Mucosa of gallbladder (tissue), 1 donor: Measurements from ENCODE around the gene MLANA. TPM values are rescaled to one million over a fixed set of nuclear protein-coding genes. Genes with fewer than 3 reads are reported as not detected.
A peak's percentile ranks its signal among the peaks of the same experiment; 100 is the strongest.

ENCODE experiments used
- DNase-seq: peaks from one replicate; pipeline ENCODE4 v3.0.0-alpha.2; 2020; ENCODE audit warnings: low spot score
- total RNA-seq: library from RNA; stranded (reverse); gene quantifications from one replicate; pipeline ENCODE4 v1.2.1, GENCODE V29; 2021
- donor health status: DM: no; HTN: no; CAD: no.

Gene MLANA
- total RNA-seq, result not detected

- DNase-seq, result no peak
Measured at GRCh38 chr9:5890641-5891040, at the start of gene MLANA. MLANA (plus strand) TSS chr9:5890889; CDS start chr9:5892475, 1,586 bp downstream.

- DNase-seq, result no peak
Measured at GRCh38 chr9:5841771-5842573, 48.7 kb upstream of the MLANA start.

GRCh38 chr9:5842929-5843793 lies 47.5 kb upstream of the MLANA start:
- DNase-seq, result no peak

- no peak for DNase-seq
Measured at GRCh38 chr9:5843794-5844471, 46.8 kb upstream of the MLANA start.

- DNase-seq, result no peak
Measured at GRCh38 chr9:5845157-5845531, 45.5 kb upstream of the MLANA start.

GRCh38 chr9:5846096-5846495 lies 44.6 kb upstream of the MLANA start:
- no peak for DNase-seq

GRCh38 chr9:5846501-5846921 lies 44.2 kb upstream of the MLANA start:
- no peak for DNase-seq

GRCh38 chr9:5848372-5848882 lies 42.3 kb upstream of the MLANA start:
- DNase-seq, result no peak

GRCh38 chr9:5850724-5851122 lies 40.0 kb upstream of the MLANA start:
- no peak for DNase-seq

GRCh38 chr9:5851445-5851844 lies 39.2 kb upstream of the MLANA start:
- DNase-seq, result no peak

- DNase-seq, result no peak
Measured at GRCh38 chr9:5852987-5853386, 37.7 kb upstream of the MLANA start.

- DNase-seq, result no peak
Measured at GRCh38 chr9:5853617-5854016, 37.1 kb upstream of the MLANA start.

- DNase-seq, result no peak
Measured at GRCh38 chr9:5854063-5854790, 36.5 kb upstream of the MLANA start.

GRCh38 chr9:5857928-5858327 lies 32.8 kb upstream of the MLANA start:
- no peak for DNase-seq

- DNase-seq, result no peak
Measured at GRCh38 chr9:5858833-5859232, 31.9 kb upstream of the MLANA start.

- peak; percentile 73 for DNase-seq
Measured at GRCh38 chr9:5863092-5863746, 27.5 kb upstream of the MLANA start.

GRCh38 chr9:5864446-5864845 lies 26.2 kb upstream of the MLANA start:
- DNase-seq, result no peak

- no peak for DNase-seq
Measured at GRCh38 chr9:5866272-5866671, 24.4 kb upstream of the MLANA start.

- DNase-seq, result no peak
Measured at GRCh38 chr9:5866685-5867084, 24.0 kb upstream of the MLANA start.

GRCh38 chr9:5868235-5868634 lies 22.5 kb upstream of the MLANA start:
- DNase-seq, result no peak
